ENCODE results near the gene NCDN.

The NCDN gene

GRCh38 chr1:35588197-35588910 is 30.8 kb downstream of the NCDN start:
- in situ Hi-C loops (cut with HindIII; ENCODE audit: low pct_ligation_motif_present, low sequenced_read_pairs), result no loop called here
- H3K27me3 ChIP-seq (replicated peaks), result no peaks in the 10 kb centered on the region
- no peak overlapping the region for H3K4me3 ChIP-seq (ENCODE audit: low read depth, low read length)
- H3K36me3 ChIP-seq (replicated peaks), result no peaks in the 10 kb centered on the region
- no peak for DNase-seq
- no peak overlapping the region for H3K27ac ChIP-seq
- no peak for TF ChIP-seq CTCF (IDR thresholded peaks at IDR 0.05; ENCODE audit: low read depth, low read length, missing control alignments)

DNA sequence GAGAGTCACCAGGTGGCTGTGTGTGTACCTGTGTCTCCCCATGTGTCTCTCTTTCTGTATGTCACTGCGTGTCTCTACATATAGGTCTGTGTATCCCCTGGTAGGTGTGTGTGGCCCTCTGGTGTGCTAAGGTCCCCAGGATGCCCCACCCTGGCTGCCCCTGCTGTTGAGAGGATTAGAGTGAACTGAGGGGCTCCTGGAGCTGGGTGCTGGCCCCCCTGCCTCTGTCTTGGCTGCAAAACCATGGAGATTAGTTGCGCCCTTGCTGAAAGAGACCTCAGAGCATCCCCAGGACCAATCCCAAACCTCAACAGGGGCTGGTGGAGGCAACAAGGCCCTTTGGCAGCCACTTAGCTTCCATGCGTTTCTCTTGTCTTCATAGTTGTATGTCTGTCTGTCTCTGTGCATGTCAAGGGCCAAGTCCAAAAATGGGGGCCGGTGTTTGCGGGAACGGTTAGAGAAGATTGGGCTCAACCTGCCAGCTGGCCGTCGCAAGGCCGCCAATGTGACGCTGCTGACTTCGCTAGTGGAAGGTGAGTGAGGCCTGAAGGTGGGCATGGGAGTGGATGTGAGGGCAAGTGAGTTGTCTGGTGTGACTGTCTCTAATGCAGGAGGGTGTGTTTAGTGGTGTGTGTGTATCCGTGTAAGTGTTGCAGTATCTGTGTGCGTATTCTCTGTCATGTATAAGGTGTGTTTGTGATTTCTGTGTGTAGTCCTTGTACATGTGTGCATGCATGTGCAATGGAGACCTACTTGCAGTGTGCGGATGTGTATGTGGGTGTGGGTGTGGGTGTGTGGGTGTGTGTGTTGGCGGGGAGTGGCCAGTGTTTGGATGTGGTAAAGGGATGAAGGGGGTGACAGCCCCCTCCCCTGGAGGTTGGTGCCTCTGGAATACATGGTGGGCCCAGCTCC is 32.2 kb downstream of the NCDN start:
- DNase-seq, result no peak
- in situ Hi-C loops (cut with HindIII; ENCODE audit: low pct_ligation_motif_present, low sequenced_read_pairs), result no loop called here
- Histone ChIP-seq H3K27me3 (replicated peaks) (no peaks in the 10 kb centered on the region), H3K27ac (no peak overlapping the region), H3K4me3 (ENCODE audit: low read depth, low read length) (no peak overlapping the region), H3K36me3 (replicated peaks) (no peaks in the 10 kb centered on the region)
- no peak for TF ChIP-seq CTCF (IDR thresholded peaks at IDR 0.05; ENCODE audit: low read depth, low read length, missing control alignments)

GRCh38 chr1:35590476-35591040 is 33.0 kb downstream of the NCDN start:
- no peaks in the 10 kb centered on the region for H3K27me3 ChIP-seq (replicated peaks)
- no peak for DNase-seq
- no peak for TF ChIP-seq CTCF (IDR thresholded peaks at IDR 0.05; ENCODE audit: low read depth, low read length, missing control alignments)
- no peak overlapping the region for H3K4me3 ChIP-seq (ENCODE audit: low read depth, low read length)
- no peaks in the 10 kb centered on the region for H3K36me3 ChIP-seq (replicated peaks)
- in situ Hi-C loops (cut with HindIII; ENCODE audit: low pct_ligation_motif_present, low sequenced_read_pairs), result no loop called here
- H3K27ac ChIP-seq, result no peak overlapping the region

- Histone ChIP-seq H3K27ac (no peak overlapping the region), H3K36me3 (replicated peaks) (no peaks in the 10 kb centered on the region), H3K4me3 (ENCODE audit: low read depth, low read length) (no peak overlapping the region), H3K27me3 (replicated peaks) (no peaks in the 10 kb centered on the region)
- TF ChIP-seq CTCF (IDR thresholded peaks at IDR 0.05; ENCODE audit: low read depth, low read length, missing control alignments), result no peak
- DNase-seq, result no peak
- in situ Hi-C loops (cut with HindIII; ENCODE audit: low pct_ligation_motif_present, low sequenced_read_pairs), result no loop called here
Observed at GRCh38 chr1:35591211-35591610, 33.6 kb downstream of the NCDN start.

DNA sequence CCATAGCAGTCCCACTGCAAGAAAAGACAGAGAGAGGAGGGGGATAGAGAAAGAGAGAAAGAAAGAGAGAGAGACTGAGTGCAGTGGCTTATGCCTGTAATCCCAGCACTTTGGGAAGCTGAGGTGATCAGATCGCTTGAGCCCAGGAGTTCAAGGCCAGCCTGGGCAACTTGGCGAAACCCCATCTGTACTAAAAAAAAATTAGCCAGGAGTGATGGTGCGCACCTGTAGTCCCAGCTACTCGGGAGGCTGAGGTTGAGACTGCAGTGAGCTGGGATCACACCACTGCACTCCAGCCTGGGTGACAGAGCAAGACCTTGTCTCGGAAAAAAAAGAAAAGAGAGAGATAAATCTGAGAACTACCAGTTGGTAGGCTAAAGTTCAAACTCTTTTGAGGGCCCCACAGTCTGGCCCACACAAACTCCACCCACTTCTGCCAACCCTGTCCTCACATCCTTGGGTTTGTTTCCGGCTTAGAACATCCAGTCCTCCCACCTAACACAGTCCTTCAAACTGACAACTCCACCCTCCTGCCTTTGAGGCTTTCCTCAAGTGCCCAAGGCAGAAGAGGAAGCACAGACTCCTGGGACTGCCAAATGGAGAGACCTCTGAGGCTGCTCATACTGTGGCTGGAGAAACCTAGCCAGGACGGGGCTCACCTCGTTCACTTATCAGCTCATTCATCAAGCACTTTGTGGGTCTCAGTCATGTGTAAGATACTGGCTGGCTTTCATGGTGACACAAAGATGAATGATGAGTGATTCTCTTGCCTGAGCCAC is 35.6 kb downstream of the NCDN start:
- Histone ChIP-seq H3K27me3 (replicated peaks) (no peaks in the 10 kb centered on the region), H3K36me3 (replicated peaks) (peaks cover 4% of the 10 kb centered on the region), H3K4me3 (ENCODE audit: low read depth, low read length) (no peak overlapping the region), H3K27ac (no peak overlapping the region)
- in situ Hi-C loops (cut with HindIII; ENCODE audit: low pct_ligation_motif_present, low sequenced_read_pairs), result no loop called here
- no peak for TF ChIP-seq CTCF (IDR thresholded peaks at IDR 0.05; ENCODE audit: low read depth, low read length, missing control alignments)
- no peak for DNase-seq
